Panc1 (cell line): ENCODE data around the gene MUS81. TPM values are rescaled to one million over a fixed set of nuclear protein-coding genes. Genes with fewer than 3 reads are reported as not detected.

Experiments
- ATAC-seq: fragments of 200-7000 bp; cut with Tn5 transposase; 2 replicates; pipeline ENCODE4 v1.9.1; 2020; ENCODE audit warnings: mild to moderate bottlenecking, moderate library complexity
- BruUV-seq: library from RNA; stranded (reverse); fragments of 400-500 nt; replicated peaks from 2 replicates; lab custom pipeline; 2021; lab: Mats Ljungman, UMichigan
- CTCF ChIA-PET: fragments of 300-600 bp; sonication (Branson Sonifier 250); formaldehyde crosslinking; loops from one replicate; lab custom pipeline; 2022; ENCODE audit warnings: antibody characterized with exemption; lab: Charles Lee
- POLR2A ChIA-PET: fragments of 300-600 bp; sonication (Branson Sonifier 250); formaldehyde crosslinking; loops from one replicate; lab custom pipeline; 2022; ENCODE audit warnings: antibody characterized with exemption; lab: Charles Lee
- DNase-seq: peaks from one replicate; pipeline ENCODE4 v3.0.0-alpha.2; 2010; ENCODE audit warnings: low read depth, low spot score
- H3K27ac ChIP-seq: 2 replicates; pipeline ENCODE4 v1.5.1; 2011; ENCODE audit warnings: mild to moderate bottlenecking, low read length, inconsistent platforms
- H3K27me3 ChIP-seq: fragments of 200-500 bp; sonication (Bioruptor generic); 2 replicates; pipeline ENCODE4 v1.6.0; 2014; ENCODE audit warnings: low read length, inconsistent platforms; ENCODE audit not compliant: control insufficient read depth, insufficient read depth
- H3K36me3 ChIP-seq: fragments of 200-500 bp; sonication (Bioruptor generic); 2 replicates; pipeline ENCODE4 v1.5.1; 2014; ENCODE audit warnings: inconsistent platforms, mild to moderate bottlenecking, low read length, moderate library complexity; ENCODE audit not compliant: control insufficient read depth, insufficient read depth
- H3K4me1 ChIP-seq: 2 replicates; pipeline ENCODE4 v1.5.1; 2011; ENCODE audit warnings: inconsistent platforms, mild to moderate bottlenecking, low read length, moderate library complexity; ENCODE audit not compliant: control insufficient read depth, insufficient read depth
- H3K4me3 ChIP-seq, 2 experiments: 2 replicates each; pipeline ENCODE4 v1.5.1; 2011 to 2012; ENCODE audit warnings: low read depth in 2 of 2, low read length in 2 of 2, mild to moderate bottlenecking in 2 of 2, inconsistent platforms in 1 of 2, moderate library complexity in 1 of 2
- H3K9me3 ChIP-seq: fragments of 200-500 bp; sonication (Bioruptor generic); 2 replicates; pipeline ENCODE4 v1.5.1; 2014; ENCODE audit warnings: low read depth, mild to moderate bottlenecking, inconsistent platforms, low read length, moderate library complexity; ENCODE audit not compliant: control insufficient read depth, insufficient read depth
- POLR2AphosphoS5 ChIP-seq: IDR thresholded peaks from 2 replicates; pipeline ENCODE4 v1.6.1; 2012; ENCODE audit warnings: mild to moderate bottlenecking, low read depth, low read length, moderate library complexity
- SIN3A ChIP-seq: IDR thresholded peaks from 2 replicates; pipeline ENCODE4 v1.6.1; 2012; ENCODE audit warnings: low read depth, mild to moderate bottlenecking, low read length, moderate library complexity, borderline replicate concordance; ENCODE audit not compliant: insufficient read depth
- TCF7L2 ChIP-seq: IDR thresholded peaks from 2 replicates; pipeline ENCODE4 v1.6.1; 2011; ENCODE audit warnings: mild to moderate bottlenecking, low read depth, low read length, inconsistent platforms
- in situ Hi-C: cut with HindIII; loops from 2 replicates; pipeline ENCODE4 v1.10.0; 2016; ENCODE audit warnings: low sequenced_read_pairs, low pct_unique_long_range_greater_than_20kb
- intact Hi-C: fragments of 100-400 bp; cut with micrococcal nuclease; formaldehyde crosslinking; loops from one replicate; pipeline ENCODE4 v1.10.0; 2022; ENCODE audit not compliant: unreplicated experiment
- total RNA-seq: library from RNA; stranded (reverse); gene quantifications from one replicate; pipeline ENCODE4 v1.2.1, GENCODE V29; 2021; ENCODE audit not compliant: unreplicated experiment
- TF ChIP-seq, protein P1 (sequence below), 2 experiments: IDR thresholded peaks; 2 replicates each; pipeline ENCODE4 v1.6.1; 2011 to 2012; ENCODE audit warnings: low read depth in 2 of 2, control low read depth in 1 of 2, low read length in 1 of 2, mild to moderate bottlenecking in 1 of 2, moderate library complexity in 1 of 2; ENCODE audit not compliant: insufficient read depth in 1 of 2
- TF ChIP-seq, protein P2 (sequence below): fragments of 450-650 bp; IDR thresholded peaks from 2 replicates; pipeline ENCODE4 v1.5.1; 2017; ENCODE audit warnings: mild to moderate bottlenecking

MUS81 gene
- total RNA-seq, 1 experiment from 2014 or later, result 140 TPM

DNA sequence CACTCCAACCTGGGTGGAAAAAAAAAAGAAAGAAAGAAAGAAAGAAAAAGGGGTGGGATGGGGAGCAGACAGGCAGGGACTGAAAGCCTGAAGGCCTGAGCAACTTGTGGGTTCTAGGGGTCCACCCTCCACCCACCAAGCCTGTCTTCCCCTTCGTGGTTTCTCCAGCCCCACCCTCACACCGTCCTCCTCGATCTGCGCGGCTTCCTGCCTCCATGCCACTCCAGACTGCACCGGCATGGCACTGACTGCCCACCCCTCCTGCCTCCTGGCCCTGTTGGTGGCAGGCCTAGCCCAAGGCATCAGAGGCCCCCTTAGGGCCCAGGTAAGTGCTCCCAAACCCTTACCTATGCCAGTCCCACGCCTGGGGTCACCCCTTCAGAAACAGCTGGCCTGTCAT, 19.4 kb downstream of the MUS81 start, which contains the start of gene CTSW:
TSS of gene CTSW (plus strand) at position 221 of the 400 bp plus-strand sequence. CDS start at position 239, 18 bp downstream.
- ATAC-seq (0 out of 2 replicates have a peak, but pooled peaks have one; percentile 2), DNase-seq (no peak)
- ChIA-PET CTCF (no interaction called here), POLR2A (no interaction called here)
- in situ Hi-C loops, result no loop called here
- peaks cover 4% of the 10 kb centered on the region; the same call in 1 of the 2 replicates for H3K36me3 ChIP-seq
- no TSS peak for BruUV-seq
- no peak within 1 kb of the TSS for H3K27ac ChIP-seq
- H3K4me3 ChIP-seq, result no peak within 1 kb of the TSS
- no peaks in the 10 kb centered on the region for H3K27me3 ChIP-seq
- intact Hi-C loops, result no loop called here
- no peaks in the 10 kb centered on the region for H3K9me3 ChIP-seq
- no peak for TF ChIP-seq SIN3A
- no peak for TF ChIP-seq TCF7L2
- 0 out of 2 replicates have a peak, but pooled peaks have one; percentile 48 for TF ChIP-seq POLR2AphosphoS5
- TF ChIP-seq, protein P1, sequence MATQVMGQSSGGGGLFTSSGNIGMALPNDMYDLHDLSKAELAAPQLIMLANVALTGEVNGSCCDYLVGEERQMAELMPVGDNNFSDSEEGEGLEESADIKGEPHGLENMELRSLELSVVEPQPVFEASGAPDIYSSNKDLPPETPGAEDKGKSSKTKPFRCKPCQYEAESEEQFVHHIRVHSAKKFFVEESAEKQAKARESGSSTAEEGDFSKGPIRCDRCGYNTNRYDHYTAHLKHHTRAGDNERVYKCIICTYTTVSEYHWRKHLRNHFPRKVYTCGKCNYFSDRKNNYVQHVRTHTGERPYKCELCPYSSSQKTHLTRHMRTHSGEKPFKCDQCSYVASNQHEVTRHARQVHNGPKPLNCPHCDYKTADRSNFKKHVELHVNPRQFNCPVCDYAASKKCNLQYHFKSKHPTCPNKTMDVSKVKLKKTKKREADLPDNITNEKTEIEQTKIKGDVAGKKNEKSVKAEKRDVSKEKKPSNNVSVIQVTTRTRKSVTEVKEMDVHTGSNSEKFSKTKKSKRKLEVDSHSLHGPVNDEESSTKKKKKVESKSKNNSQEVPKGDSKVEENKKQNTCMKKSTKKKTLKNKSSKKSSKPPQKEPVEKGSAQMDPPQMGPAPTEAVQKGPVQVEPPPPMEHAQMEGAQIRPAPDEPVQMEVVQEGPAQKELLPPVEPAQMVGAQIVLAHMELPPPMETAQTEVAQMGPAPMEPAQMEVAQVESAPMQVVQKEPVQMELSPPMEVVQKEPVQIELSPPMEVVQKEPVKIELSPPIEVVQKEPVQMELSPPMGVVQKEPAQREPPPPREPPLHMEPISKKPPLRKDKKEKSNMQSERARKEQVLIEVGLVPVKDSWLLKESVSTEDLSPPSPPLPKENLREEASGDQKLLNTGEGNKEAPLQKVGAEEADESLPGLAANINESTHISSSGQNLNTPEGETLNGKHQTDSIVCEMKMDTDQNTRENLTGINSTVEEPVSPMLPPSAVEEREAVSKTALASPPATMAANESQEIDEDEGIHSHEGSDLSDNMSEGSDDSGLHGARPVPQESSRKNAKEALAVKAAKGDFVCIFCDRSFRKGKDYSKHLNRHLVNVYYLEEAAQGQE (IDR thresholded peaks at IDR 0.05; ENCODE audit: insufficient read depth in 1 of 2, low read depth in 2 of 2, low read length in 1 of 2), result no peak
- H3K4me1 ChIP-seq, result peaks cover under 1% of the 10 kb centered on the region; the same call in 1 of the 2 replicates

DNA sequence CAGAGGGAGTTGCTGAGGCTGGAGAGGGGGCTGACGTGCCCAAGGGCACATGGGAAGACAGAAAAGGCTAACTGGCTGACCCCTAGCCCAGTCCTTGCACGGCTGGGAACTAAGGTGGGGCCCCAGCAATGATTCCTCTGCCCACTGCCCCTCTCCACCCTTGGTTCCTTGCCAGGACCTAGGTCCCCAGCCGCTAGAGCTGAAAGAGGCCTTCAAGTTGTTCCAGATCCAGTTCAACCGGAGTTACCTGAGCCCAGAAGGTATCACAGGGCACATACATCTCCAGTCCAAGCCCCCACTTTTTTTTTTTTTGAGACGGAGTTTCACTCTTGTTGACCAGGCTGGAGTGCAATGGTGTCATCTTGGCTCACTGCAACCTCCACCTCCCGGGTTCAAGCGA, 19.8 kb downstream of the MUS81 start:
- in situ Hi-C loops, result no loop called here
- TF ChIP-seq POLR2AphosphoS5 (no peak; the same call in 1 of the 2 replicates), SIN3A (no peak), TCF7L2 (no peak)
- TF ChIP-seq, protein P1 (IDR thresholded peaks at IDR 0.05; ENCODE audit: insufficient read depth in 1 of 2, low read depth in 2 of 2, low read length in 1 of 2), result no peak
- TF ChIP-seq, protein P2, sequence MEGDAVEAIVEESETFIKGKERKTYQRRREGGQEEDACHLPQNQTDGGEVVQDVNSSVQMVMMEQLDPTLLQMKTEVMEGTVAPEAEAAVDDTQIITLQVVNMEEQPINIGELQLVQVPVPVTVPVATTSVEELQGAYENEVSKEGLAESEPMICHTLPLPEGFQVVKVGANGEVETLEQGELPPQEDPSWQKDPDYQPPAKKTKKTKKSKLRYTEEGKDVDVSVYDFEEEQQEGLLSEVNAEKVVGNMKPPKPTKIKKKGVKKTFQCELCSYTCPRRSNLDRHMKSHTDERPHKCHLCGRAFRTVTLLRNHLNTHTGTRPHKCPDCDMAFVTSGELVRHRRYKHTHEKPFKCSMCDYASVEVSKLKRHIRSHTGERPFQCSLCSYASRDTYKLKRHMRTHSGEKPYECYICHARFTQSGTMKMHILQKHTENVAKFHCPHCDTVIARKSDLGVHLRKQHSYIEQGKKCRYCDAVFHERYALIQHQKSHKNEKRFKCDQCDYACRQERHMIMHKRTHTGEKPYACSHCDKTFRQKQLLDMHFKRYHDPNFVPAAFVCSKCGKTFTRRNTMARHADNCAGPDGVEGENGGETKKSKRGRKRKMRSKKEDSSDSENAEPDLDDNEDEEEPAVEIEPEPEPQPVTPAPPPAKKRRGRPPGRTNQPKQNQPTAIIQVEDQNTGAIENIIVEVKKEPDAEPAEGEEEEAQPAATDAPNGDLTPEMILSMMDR, result no peak
- CTCF ChIA-PET, result no interaction called here
- DNase-seq, result no peak
- ATAC-seq, result no peak
- no peak overlapping the region for H3K4me3 ChIP-seq
- POLR2A ChIA-PET, result interaction anchor here (0.7 kb wide), 1 partner anchor 135 kb away, joined by 5 read pairs; no protein-coding TSS in a partner anchor
- intact Hi-C loops, result no loop called here
- no peaks in the 10 kb centered on the region for H3K27me3 ChIP-seq
- no peaks in the 10 kb centered on the region for H3K9me3 ChIP-seq
- no peak overlapping the region for H3K27ac ChIP-seq
- peaks cover 4% of the 10 kb centered on the region for H3K4me1 ChIP-seq
- BruUV-seq, result no TSS peak
- H3K36me3 ChIP-seq, result peaks cover 4% of the 10 kb centered on the region; the same call in 1 of the 2 replicates
